Coronary artery (tissue), 2 donors: ENCODE results near the gene BLMH.

Source experiments
- DNase-seq: peaks from one replicate; pipeline ENCODE4 v3.0.0-alpha.2; 2017; ENCODE audit warnings: low spot score
- H3K27ac ChIP-seq, 2 donors: fragments of 200-600 bp; sonication (generic); one replicate each; pipeline ENCODE4 v1.5.1; 2016 to 2019
- H3K4me3 ChIP-seq: fragments of 200-600 bp; sonication (generic); 2 replicates; pipeline ENCODE4 v1.5.1; 2016; ENCODE audit warnings: mild to moderate bottlenecking, moderate library complexity
- TF ChIP-seq, protein P1 (sequence below): fragments of 200-600 bp; sonication (generic); IDR thresholded peaks from one replicate; pipeline ENCODE4 v1.5.1; 2019; ENCODE audit warnings: antibody characterized with exemption

The BLMH gene

DNA sequence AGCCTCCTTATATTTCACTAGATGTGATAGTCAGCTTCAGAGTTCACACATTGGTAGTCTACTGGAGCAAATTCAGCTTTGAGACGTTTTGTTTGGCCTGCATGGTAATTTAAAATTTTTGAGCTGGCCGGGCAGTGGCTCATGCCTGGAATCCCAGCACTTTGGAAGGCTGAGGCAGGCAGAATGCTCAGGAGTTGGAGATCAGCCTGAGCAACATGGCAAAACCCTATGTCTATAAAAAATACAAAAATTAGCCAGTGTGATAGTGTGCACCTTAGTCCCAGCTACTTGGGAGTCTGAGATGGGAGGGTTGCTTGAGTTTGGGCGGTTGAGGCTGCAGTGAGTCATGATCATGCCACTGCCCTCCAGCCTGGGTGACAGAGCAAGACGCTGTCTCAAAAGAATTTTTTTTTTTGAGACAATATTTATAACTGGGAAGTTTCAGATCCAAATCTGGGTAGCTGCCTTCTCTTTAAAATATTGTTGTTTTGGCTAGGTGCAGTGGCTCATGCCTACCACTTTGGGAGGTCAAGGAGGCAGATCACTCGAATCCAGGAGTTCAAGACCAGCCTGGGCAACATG lies 4.8 kb upstream of the BLMH start:
- TF ChIP-seq, protein P1, sequence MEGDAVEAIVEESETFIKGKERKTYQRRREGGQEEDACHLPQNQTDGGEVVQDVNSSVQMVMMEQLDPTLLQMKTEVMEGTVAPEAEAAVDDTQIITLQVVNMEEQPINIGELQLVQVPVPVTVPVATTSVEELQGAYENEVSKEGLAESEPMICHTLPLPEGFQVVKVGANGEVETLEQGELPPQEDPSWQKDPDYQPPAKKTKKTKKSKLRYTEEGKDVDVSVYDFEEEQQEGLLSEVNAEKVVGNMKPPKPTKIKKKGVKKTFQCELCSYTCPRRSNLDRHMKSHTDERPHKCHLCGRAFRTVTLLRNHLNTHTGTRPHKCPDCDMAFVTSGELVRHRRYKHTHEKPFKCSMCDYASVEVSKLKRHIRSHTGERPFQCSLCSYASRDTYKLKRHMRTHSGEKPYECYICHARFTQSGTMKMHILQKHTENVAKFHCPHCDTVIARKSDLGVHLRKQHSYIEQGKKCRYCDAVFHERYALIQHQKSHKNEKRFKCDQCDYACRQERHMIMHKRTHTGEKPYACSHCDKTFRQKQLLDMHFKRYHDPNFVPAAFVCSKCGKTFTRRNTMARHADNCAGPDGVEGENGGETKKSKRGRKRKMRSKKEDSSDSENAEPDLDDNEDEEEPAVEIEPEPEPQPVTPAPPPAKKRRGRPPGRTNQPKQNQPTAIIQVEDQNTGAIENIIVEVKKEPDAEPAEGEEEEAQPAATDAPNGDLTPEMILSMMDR: no peak

DNA sequence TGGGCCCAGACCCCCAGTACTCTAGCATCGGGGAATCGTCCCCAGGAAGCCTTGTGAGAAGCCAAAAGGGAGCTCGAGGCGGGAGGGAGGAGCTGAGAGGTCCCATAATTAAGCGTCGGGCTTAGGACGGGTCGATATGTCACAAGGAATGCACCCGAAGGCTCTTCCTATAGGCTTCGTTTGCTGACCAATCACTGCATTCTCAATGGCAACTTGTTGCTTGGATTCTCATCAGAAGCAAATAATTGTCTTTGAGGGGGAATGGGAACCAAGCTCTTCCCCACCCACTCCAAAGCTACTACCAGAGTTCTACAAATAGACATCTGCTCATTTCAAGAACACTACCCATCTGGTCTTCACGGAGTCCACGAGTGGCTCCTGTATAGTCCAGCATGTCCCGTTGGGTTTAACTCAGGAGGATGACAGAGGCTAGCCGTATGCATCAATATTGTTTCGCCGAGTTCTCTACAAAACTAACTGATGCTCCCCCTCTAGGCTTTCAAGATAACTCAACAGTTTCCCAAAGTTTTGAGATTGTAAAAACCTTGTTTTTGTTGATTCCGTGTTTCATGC lies 628 bp upstream of the BLMH start:
- TF ChIP-seq, protein P1: no peak
- H3K4me3 ChIP-seq: peak overlapping the region; percentile 94
- H3K27ac ChIP-seq: peak overlapping the region; percentile 64 to 88
- DNase-seq: no peak

More for the DNA sequence above, 4.8 kb upstream of the BLMH start:
- DNase-seq: no peak
- Histone ChIP-seq H3K27ac (peak overlapping the region; percentile 43 to 71), H3K4me3 (no peak overlapping the region)

DNA sequence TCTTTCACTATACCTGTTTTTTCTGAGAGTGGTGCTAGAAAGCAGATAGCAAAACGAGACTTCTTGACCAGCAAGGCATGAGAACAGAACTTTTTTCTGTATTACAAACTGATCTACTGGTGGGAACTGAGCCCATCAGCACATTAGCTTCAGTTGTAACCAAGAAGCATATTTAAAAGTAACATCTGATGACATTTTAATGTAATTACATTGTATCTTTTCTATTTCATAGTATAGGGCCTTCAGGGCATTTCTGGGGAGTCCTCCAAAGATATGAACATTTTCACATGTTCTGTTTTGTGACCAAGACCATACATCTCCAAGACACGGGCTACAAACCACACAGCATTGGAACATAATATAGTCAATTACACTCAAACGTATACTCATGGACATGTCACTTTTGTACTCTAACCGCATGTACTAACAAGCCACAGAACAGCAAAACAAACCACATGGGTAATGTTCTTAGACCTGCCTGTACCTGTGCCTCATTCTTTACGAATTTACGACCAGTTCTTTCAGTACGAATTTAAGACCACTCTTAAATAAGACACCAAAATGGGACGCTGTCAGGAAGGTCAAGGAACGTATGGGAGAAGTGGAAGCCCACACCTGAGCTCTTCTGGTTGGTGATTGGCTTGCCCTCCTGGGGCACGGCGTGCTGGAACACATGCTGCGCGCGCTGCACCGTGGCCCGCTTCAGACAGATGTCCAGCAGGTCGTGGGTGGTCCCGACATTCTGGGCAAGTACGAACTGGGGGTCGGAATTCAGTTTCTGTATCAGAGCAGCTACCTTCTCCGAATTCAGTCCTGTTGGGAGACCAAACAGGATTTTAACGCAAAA lies 825 bp downstream of the BLMH start:
- DNase-seq: no peak
- H3K27ac ChIP-seq: peak overlapping the region; percentile 64 to 88
- H3K4me3 ChIP-seq: peak overlapping the region; percentile 94
- TF ChIP-seq, protein P1: no peak

DNA sequence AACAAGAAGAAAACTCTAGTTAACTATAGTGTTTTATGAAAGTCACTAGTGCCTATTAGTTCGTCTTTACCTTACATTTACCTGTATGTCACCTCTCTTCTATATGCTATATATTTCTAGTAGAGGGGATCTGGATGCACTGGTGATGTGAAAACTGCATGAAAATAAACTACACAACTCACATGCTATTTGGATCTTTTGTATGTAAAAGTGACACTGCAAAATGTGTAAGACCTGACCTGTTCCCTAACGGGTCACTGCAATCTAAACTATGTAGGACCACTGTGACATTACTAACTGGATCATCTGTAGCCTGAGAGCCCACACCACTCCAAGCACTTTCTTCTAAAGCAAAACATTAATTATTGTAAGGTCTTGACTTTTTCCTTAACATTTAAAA lies 1.7 kb downstream of the BLMH start:
- DNase-seq: no peak
- Histone ChIP-seq H3K27ac (no peak overlapping the region), H3K4me3 (peak overlapping the region; percentile 94)
- TF ChIP-seq, protein P1: no peak

DNA sequence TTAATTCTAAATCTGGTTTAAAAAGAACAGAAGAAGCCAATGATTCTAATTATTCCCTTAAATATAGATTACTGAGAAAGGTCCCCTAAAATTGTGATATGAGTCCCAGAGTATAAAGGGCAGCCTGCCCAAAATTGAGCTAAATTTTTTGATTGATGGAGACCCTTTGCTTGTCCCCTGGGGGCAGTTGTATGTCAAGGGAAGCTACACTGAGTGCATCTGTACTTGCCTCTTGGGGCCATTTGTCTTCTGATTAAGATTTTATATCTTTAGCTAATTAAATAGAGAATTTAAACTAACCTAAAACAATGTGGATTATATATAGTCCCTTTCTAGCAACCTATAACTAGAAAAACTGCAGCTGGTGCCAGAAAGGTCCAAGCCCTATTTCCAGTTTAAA lies 12.6 kb downstream of the BLMH start:
- Histone ChIP-seq H3K4me3 (no peak overlapping the region), H3K27ac (no peak overlapping the region)
- TF ChIP-seq, protein P1: no peak
- no peak for DNase-seq

DNA sequence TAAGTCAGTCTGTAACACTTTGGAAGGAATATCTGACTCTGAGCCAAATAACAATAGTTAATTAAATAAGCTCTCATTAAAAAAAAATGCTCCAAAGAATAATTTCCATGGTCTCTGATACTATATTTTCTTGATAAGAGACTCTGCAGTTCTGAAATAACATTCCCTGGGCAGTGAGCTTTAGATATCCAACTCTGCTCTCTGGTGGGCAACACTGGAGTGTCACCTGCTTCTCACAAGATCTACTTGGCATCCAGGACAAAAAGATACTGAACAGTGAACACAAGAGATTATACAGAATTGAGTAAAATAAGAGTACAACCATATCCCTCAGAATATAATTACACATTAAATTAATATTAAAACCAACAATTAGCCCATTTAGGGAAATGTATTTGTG lies 13.7 kb downstream of the BLMH start:
- H3K27ac ChIP-seq: no peak overlapping the region
- TF ChIP-seq, protein P1: peak; percentile 10
- no peak for DNase-seq
- no peak overlapping the region for H3K4me3 ChIP-seq
